K562 (cell line): ENCODE measurements around the gene CMBL. TPM values are rescaled to one million over a fixed set of nuclear protein-coding genes. Genes with fewer than 3 reads are reported as not detected.
A peak's percentile ranks its signal among the peaks of the same experiment; 100 is the strongest.

Experiments used
- AFF1 ChIP-seq, 2 experiments: fragments of 450-650 bp; IDR thresholded peaks; 2 replicates each; pipeline ENCODE4 v1.6.1; 2018; ENCODE audit warnings: mild to moderate bottlenecking in 2 of 2, low read depth in 1 of 2; ENCODE audit not compliant: partially characterized antibody in 2 of 2
- BCL6 ChIP-seq: fragments of 250-450 bp; sonication (Bioruptor Pico); IDR thresholded peaks from 2 replicates; pipeline ENCODE4 v1.4.0; 2020
- BDP1 ChIP-seq: IDR thresholded peaks from 3 replicates; pipeline ENCODE4 v1.6.1; 2011; ENCODE audit not compliant: insufficient read length, insufficient read depth
- E2F3 ChIP-seq: fragments of 250-450 bp; sonication (Bioruptor Pico); IDR thresholded peaks from 2 replicates; pipeline ENCODE4 v1.4.0; 2020; ENCODE audit warnings: mild to moderate bottlenecking
- PATZ1 ChIP-seq: fragments of 250-450 bp; sonication (Bioruptor Pico); IDR thresholded peaks from 2 replicates; pipeline ENCODE4 v1.5.0; 2020; ENCODE audit warnings: mild to moderate bottlenecking, borderline replicate concordance
- RREB1 ChIP-seq: fragments of 250-450 bp; sonication (Bioruptor Pico); IDR thresholded peaks from 2 replicates; pipeline ENCODE4 v1.4.0; 2020
- ZNF239 ChIP-seq: fragments of 250-450 bp; sonication (Bioruptor Pico); IDR thresholded peaks from 2 replicates; pipeline ENCODE4 v1.4.0; 2020; ENCODE audit warnings: mild to moderate bottlenecking
- ZNF41 ChIP-seq: fragments of 250-450 bp; sonication (Bioruptor Pico); conservative IDR thresholded peaks from 2 replicates; pipeline ENCODE4 v1.4.0; 2020; ENCODE audit warnings: mild to moderate bottlenecking
- polyA plus RNA-seq, 8 experiments: library from polyadenylated mRNA; depleted of rRNA in 4 of 8; stranded (reverse) in 5 of 8; unstranded in 3 of 8; fragments of >200 nt; fragmentation: Nextera tagmentation in 2 of 8; fragmentation: Illumina TruSeq in 1 of 8; extraction: Ambion mirVana in 2 of 8; extraction: Trizol in 1 of 8; gene quantifications; 2 replicates each; pipeline versions ENCODE4 v1.2.1 to v1.2.3, GENCODE V29; 2011 to 2014; ENCODE audit warnings: inconsistent platforms in 1 of 8, missing spikeins in 1 of 8
- total RNA-seq, 7 experiments: library from RNA; depleted of rRNA in 6 of 7; stranded (reverse); fragments of >200 nt in 6 of 7; fragmentation: Illumina TruSeq in 2 of 7; extraction: Trizol in 2 of 7; gene quantifications; 2 replicates each; pipeline versions ENCODE4 v1.2.1 to v1.2.3, GENCODE V29; 2011 to 2021; ENCODE audit warnings: low replicate concordance in 1 of 7

Gene CMBL
- total and polyA plus RNA-seq, 9 of the 15 experiments (the other 6 are each of a cell fraction or from before 2014, with no cell fraction given), result 22.6 to 192 (median 71.1) TPM

GRCh38 chr5:10283927-10284635, 23.6 kb downstream of the CMBL start (continued):
- TF ChIP-seq PATZ1 (CRISPR knock-in tag), result no peak
- 0 out of 2 replicates have a peak, but pooled peaks have one; percentile 63 for TF ChIP-seq E2F3
- TF ChIP-seq ZNF41 (CRISPR knock-in tag), result peak; percentile 63; the same call in 1 of the 2 replicates
- no peak for TF ChIP-seq AFF1 (IDR thresholded peaks at IDR 0.05; ENCODE audit: low read depth in 1 of 2, partially characterized antibody in 2 of 2)
- no peak for TF ChIP-seq RREB1 (CRISPR knock-in tag)
- TF ChIP-seq BDP1, result no peak
- TF ChIP-seq ZNF239 (CRISPR knock-in tag), result peak; percentile 64; the same call in 1 of the 2 replicates
- 0 out of 2 replicates have a peak, but pooled peaks have one; percentile 49 for TF ChIP-seq BCL6 (CRISPR knock-in tag)
